ENCODE measurements around the gene STXBP2.

The STXBP2 gene

DNA sequence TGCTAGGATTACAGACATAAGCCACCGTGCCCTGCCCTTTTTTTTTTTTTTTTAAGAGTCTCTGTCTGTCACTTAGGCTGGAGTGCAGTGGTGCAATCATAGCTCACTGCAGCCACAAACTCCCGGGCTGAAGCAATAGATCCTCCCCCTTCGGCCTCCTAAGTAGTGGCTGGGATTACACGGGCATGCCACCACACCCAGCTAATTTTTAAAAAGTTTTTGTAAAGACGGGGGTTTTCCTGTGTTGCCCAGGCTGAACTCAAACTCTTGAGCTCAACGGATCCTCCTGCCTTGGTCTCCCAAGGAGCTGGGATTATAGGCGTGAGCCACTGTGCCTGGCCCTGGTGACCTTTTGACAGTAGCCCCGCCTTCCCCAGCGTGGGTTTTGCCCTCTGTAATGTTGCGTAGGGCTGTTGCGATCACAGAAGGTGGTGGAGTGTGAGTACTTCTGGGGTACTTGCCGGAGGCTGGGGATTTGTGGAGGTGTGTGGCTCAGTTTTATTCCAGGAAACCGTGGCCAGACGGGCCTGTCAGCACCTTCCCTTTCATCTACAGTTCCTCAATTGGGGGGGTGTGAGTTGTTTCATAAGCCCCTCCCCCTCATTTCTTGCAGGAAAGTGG is 20.3 kb downstream of the STXBP2 start:
- DNase-seq: peak; percentile 45

DNA sequence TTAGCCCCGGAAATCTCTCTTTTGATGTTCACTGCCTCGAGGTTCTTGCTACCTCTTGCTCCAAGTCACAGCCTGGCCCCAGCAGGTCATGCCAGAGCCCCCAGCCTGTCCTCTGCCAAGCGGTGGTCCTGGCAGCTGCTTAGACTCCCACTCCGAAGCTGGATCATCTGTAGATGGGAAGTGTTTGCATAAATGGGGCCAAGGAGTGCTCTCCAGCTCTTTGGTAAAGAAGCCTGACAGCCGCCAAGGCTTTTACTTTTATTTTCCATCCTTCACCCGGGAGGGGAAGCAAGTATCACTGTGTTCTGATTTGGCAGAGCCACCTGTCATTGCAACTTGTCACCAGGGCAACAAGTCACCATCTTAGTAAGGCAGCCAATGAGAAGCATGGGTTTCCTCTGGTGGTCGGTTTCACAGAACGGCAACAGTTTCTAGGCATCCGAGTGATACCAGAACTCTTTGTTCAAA is 21.3 kb downstream of the STXBP2 start:
- peak; percentile 58 for DNase-seq

DNA sequence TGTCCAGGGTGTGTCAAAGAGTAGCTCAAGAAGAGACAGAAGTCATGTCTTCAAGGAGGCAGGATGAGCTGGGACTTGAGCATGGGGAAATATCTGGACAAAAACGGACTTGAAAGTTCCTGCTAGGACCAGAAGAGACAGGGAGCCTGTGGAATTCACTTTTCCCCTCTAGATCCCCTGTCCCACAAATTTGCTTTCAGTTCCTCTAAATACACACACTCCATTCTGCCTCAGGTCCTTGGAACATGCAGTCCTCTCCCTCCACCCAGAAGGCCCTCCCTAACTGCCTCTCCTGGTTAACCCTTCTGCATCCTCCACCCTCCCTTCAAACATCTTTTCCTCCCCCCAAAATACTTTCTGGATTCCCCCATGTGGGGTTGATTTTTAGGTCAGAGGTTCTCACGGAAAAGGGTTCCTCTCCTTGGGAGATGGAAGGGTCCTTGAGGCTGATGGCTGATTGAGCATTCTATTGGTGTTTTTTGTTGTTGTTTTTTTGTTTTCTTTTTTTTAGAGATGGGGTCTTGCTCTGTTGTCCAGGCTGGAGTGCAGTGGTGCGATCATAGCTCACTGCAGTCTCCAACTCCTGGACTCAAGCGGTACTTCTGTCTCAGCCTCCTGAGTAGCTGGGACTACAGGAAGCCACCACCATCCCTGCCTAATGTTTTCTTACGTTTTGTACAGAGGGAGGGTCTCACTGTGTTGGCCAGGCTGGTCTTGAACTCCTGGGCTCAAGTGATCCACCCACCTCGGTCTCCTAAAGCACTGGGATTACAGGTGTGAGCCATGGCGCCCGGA is 25.0 kb downstream of the STXBP2 start:
- DNase-seq: no peak

DNA sequence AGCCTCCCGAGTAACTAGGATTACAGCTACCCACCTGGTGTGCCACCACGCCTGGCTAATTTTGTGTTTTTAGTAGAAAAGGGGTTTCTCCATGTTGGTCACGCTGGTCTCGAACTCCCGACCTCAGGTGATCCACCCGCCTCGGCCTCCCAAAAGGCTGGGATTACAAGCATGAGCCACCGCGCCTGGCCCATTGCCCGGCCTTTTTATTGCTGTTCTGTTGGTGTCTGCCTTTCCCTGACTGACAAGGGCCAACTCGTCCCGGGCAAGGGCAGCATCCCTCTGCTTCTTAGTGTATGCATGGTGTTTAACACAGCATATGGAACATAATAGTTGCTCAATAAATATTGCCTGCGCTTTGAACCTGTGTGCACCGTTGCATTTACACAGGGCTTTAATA is 25.7 kb downstream of the STXBP2 start:
- DNase-seq: no peak

DNA sequence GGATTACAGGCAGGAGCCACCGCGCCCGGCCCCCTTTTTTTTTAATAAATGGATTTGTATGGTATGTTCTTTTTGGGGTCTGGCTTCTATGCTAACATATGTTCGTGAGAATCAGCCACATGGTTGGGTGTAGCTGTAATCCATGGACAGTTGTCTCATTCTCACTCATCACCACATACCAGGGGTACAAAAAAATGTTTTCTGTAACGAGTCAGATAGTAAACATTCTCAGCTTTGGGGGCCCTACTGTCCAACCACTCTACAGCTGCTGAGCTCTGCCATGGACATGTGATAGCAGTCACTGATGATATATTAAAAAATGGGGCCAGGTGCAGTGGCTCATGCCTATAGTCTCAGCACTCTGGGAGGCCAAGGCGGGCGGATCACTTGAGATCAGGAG is 26.8 kb downstream of the STXBP2 start:
- DNase-seq: no peak

DNA sequence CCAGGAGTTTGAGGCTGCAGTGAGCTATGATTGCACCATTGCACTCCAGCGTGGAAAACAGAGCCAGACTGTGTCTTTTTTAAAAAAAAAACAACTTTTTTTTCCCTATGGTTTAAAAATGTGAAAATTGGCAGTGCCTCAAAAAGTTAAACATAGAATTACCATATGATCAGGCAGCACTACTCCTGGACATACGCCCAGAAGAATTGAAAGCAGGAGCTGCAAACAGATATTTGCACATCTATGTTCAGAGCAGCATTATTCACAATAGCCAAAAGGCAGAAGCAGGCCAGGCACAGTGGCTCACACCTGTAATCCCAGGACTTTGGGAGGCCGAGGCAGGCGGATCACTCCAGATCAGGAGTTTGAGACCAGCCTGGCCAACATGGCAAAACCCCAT is 28.2 kb downstream of the STXBP2 start:
- no peak for DNase-seq

DNA sequence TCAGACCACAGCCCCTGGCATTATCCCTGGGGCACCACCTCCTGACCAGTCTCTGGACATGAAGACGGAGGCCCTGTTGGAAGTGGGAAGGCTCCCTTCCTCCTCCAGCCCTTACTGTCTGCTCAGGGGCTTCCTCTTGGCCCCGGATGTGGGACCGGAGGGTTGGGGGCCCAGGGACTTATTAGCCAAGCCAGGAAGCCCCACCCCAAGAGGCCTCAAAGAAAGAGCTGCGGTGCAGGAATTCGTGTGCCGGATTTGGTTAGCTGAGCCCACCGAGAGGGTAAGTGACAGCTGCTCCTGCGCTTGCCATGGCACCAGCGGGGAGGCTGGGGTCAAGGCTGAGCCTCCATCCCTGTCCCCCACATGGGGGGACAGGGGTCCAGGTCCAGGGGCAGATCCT is 31.9 kb downstream of the STXBP2 start, which contains the start of gene RETN:
TSS of gene RETN (plus strand) at position 208 of the 400 bp plus-strand sequence. CDS start 278 bp downstream, outside the sequence.
- DNase-seq: no peak

DNA sequence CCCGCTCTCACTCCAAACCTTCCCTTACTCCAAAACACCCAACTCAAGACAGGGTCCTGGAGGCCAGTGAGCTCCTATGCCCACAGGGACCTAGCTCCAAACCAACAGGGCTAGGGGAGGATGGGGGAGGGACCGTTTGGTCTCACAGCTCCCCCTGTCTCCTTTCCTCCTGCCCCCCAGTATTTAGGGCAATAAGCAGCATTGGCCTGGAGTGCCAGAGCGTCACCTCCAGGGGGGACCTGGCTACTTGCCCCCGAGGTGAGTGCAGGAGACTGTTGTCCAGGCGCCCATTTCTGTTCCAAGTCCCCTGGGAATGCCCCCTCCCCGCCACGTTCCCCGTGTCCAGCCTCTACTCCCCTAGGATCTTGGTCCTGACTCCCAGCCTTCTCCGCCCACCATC is 32.7 kb downstream of the STXBP2 start:
- no peak for DNase-seq

DNA sequence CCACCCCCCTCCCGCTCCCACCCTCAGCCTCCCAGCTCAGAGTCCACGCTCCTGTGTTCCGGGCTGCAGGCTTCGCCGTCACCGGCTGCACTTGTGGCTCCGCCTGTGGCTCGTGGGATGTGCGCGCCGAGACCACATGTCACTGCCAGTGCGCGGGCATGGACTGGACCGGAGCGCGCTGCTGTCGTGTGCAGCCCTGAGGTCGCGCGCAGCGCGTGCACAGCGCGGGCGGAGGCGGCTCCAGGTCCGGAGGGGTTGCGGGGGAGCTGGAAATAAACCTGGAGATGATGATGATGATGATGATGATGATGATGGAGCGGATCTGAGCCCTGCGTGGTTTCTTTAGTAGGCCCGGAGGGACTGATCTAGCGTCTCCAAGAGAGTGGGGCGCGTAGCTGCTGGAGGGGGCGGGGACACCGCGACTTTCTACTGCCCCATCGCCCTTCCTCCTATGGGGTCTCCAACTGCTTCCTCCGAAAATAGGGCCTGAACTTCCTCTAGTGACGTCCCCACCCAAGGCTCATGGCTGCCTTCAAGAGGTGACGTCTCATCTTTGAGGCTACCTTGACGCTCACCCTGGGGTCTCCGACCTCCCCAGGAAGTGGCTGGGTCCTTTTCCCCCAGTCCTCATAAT is 33.4 kb downstream of the STXBP2 start:
- DNase-seq: peak; percentile 20

DNA sequence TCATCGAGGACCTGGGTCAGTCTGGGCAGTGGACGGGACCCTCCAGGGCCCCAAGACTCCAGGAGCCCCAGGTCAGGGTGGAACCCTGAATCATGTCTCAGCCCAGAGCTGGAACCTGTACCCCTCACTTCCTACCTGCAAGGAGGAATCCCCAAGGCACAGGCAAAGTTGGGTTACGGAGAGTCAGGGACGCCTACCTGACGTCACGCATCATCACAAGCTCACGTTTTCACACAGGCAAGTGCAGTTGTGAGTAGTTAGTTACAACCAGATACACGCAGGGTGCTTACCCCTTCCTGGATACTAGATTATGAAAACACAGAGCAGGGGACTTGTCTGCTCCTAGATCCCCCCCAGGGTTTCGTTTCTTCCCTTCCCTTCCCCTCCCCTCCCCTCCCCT is 33.9 kb downstream of the STXBP2 start:
- no peak for DNase-seq

DNA sequence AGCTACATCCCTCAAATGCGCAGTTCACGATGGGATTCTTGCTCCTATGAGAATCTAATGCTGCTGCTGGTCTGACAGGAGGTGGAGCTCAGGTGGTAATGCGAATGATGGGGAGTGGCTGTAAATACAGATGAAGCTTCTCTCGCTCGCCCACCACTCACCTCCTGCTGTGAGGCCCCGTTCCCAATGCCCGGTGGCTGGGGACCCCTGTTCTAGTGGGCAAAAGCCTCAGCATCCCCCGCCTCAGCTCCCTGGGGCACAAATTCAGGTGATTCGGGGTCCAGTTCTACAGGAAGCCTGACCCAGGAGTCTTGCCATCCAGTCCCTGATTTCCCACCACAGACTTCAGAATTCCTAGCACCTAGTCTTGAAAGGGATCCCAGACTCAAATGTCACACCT is 35.6 kb downstream of the STXBP2 start:
- DNase-seq: no peak

DNA sequence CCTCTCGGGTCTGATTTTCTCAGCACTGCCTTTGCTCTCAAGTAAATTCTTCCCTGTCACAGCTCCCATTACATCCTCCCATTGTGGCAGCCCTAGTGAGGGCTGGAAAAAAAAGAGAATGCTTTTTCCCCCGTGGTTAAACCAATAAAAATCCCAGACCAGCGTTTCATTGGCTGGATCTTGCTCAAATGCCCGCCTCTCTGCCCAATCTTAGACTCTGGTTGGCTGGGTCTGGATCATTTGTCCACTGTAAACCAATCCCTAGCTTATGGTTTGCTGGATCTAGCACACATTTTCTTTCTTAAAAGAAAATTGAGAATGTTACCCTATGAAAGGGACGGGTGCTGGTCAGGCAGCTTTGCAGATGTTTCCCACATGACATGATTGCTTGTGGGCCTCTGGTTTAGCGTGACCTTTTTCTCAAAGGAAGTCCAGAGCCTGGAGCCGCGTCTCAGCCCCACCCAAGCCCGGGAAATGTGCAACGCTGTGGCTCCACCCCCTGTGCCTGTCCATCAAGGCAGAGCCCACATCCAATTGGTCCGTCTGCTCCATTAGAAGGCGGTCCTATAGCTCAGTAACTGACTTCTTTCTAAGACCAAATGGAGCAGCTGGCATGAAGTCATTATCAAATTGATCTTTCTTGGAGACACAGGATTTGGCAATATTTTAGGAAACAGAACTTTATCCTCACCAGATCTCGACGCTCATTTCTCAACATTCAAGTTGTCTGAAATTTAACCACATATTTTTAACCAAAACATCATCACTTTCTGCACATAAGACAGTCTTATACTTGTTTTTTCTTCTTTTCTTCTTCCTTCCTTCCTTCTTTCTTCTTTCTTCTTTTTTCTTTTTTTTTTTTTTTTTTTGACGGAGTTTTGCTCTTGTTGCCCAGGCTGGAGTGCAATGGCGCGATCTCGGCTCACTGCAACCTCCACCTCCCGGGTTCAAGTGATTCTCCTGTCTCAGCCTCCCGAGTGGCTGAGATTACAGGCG is 37.4 kb downstream of the STXBP2 start:
- peak; percentile 49 for DNase-seq

DNA sequence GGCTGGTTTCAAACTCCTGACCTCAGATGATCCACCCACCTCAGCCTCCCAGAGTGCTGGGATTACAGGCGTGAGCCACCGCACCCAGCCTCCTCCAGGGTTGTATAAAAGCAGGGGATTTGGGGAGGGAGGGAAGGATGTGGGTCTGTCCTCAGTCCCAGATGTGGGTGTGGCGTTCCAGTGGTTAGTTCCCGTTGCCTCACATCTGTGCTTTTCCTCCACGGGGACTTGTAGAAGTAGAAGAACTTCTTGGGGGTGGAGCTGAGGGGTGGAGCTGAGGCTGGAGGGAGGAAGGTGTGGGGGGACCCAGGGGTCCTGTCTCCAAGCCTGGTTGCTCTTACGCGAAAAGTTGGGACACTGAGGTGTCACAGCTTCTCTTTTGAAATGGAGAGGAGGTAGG is 39.5 kb downstream of the STXBP2 start:
- DNase-seq: no peak

DNA sequence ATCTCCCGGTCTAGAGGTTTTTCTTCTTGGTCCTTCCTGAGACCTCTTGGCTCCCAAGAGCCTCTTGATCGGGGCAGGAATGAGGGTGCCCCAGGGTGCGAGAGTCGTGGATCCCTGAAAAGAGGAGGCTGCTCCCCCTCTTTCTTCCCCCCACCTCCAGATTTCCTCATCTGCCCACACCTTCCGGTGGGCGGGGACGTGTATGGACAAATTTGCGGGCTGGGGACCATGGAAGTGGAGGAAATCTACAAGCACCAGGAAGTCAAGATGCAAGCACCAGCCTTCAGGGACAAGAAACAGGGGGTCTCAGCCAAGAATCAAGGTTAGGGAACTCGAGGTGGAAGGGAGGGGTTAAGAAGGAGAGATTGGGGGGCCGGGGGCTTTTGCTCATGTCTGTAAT is 39.9 kb downstream of the STXBP2 start, which contains the start of gene MCEMP1:
TSS of gene MCEMP1 (plus strand) at position 237 of the 400 bp plus-strand sequence. CDS start at position 268, 31 bp downstream.
- DNase-seq: no peak

DNA sequence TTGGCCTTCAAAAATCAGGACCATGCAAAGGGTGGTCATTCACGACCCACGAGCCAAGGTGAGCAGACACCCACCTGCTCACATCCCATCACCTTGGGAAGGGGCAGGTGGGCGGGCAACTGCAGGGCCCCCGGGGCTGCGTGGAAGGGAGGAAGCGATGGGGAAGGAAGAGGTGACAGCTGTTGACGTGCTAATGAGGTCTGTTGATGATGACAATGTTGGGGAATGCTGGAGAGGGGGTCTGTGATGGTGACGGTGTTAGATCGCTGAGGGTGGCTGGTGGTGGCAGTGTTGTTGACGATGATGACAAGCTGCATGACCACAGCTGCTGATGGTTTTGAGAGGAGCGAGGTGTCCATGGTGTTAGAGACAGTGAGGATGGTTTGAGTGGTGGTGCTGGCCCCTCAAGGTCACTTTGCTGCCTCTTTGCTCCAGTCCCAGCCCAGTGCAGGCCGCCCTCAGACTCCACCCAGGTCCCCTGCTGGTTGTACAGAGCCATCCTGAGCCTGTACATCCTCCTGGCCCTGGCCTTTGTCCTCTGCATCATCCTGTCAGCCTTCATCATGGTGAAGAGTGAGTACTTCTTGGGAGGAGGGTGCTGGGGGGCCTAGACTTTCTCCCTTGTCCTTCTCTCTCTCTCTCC is 40.9 kb downstream of the STXBP2 start:
- no peak for DNase-seq

DNA sequence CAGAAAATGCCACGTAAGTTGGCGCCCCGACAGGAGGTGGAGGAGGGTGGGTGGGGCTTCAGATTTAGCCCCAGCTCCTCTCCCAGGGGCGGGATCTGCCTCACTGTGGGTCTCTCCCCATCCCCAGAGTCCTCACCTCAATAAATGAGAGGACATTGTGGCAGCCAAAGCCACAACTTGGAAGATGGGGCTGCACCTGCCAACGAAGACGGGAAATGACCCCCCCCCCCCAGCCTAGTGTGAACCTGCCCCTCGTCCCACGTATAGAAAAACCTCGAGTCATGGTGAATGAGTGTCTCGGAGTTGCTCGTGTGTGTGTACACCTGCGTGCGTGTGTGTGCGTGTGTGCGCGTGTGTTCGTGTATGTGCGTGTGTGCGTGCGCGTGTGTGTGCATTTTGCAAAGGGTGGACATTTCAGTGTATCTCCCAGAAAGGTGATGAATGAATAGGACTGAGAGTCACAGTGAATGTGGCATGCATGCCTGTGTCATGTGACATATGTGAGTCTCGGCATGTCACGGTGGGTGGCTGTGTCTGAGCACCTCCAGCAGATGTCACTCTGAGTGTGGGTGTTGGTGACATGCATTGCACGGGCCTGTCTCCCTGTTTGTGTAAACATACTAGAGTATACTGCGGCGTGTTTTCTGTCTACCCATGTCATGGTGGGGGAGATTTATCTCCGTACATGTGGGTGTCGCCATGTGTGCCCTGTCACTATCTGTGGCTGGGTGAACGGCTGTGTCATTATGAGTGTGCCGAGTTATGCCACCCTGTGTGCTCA is 42.3 kb downstream of the STXBP2 start:
- DNase-seq: peak; percentile 80

DNA sequence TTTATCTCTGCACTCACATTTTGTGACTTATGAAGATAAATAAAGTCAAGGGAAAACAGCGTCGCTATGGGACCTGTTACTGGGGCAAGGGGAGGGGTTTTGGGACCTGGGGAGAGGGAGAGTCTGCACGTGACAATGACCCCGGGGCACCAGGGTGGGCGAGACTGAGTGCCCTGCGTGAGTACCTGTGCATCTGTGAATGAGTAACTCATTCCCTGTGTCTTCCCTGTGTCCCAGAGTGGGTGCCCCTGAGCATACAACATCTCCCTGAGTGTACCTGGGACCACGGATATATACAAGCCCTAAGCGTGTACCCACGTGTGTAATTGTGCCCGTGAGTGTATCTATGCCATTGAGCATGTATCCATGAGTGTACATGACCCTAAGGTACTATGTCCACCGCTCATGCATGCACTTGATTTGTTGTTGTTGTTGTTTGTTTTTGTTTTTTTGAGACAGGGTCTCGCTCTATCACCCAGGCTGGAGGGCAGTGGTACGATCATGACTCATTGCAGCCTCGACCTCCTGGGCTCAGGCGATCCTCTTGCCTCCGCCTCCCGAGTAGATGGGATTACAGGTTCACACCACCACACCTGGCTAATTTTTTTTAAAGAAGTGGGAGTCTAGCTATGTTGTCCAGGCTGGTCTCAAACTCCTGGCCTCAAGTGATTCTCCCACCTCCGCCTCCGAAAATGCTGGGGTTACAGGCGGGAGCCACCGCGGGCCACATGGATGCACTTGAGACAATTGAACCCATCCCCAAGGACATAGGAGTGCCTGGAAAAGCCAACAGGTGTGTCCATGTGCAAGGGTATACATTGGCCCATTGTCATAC is 43.1 kb downstream of the STXBP2 start:
- no peak for DNase-seq

DNA sequence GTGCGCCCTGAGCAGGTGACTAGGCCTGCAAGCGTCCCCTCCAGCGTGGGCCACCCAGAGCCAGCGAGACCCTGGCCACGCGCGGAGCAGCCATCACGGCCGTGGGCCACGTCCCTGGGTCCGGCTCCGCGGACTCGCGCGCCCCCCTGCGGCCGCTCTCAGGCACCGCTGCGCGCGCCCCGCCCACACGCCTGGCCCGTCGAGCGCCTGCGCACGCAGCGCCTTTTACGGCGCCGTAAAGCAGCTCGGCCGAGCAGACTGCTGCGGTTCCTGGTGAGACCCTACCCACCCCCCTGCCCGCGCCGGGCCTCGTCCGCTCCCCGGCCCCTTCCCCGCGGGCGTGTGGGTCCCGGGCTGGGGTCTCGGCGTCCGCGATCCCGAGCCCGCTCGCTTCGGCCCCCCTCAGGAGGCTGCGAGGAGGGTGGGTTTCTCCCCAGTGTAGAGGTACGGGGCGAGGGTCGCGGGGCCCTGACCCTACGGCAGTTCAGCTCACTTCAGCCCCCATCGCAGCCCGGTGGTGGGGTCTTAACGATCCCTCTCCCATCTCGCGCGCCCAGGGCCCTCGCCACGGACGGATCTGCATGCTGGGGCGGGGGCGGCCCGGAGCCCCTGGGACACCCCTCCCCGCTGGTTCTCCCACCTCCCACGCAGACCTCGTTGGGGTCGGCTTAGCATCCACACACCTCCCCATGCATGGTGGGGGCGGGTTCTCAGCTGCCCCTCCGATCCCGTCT is 43.9 kb downstream of the STXBP2 start, which contains the start of gene TRAPPC5:
TSS of gene TRAPPC5 (plus strand) at position 228 of the 734 bp plus-strand sequence. CDS start 1,421 bp downstream, outside the sequence.
- peak; percentile 84 for DNase-seq
